Heart right ventricle (tissue), 16 donors: Measurements from ENCODE around the gene AEN. TPM values are rescaled to one million over a fixed set of nuclear protein-coding genes. Genes with fewer than 3 reads are reported as not detected.

Source experiments
- ATAC-seq, 8 donors: fragments of 200-7000 bp; cut with Tn5 transposase; one replicate each; pipeline ENCODE4 v1.9.1; 2020; ENCODE audit warnings: mild to moderate bottlenecking in 8 of 8, moderate library complexity in 8 of 8, moderate number of reproducible peaks in 1 of 8
- DNase-seq, 2 donors: peaks; one replicate each; pipeline ENCODE4 v3.0.0-alpha.2; 2020
- H3K27ac ChIP-seq, 10 donors: fragments of 200-600 bp; sonication (generic) in 2 of 10; one replicate each; pipeline versions ENCODE4 v1.5.0 to v1.8.0; 2020 to 2022; ENCODE audit warnings: mild to moderate bottlenecking in 3 of 10
- H3K27me3 ChIP-seq, 7 donors: fragments of 200-600 bp; one replicate each; pipeline ENCODE4 v1.8.0; 2021 to 2022; ENCODE audit warnings: mild to moderate bottlenecking in 2 of 7
- H3K36me3 ChIP-seq, 9 donors: fragments of 200-600 bp; sonication (generic) in 1 of 9; one replicate each; pipeline versions ENCODE4 v1.5.0 to v1.8.0; 2020 to 2022; ENCODE audit warnings: mild to moderate bottlenecking in 2 of 9
- H3K4me1 ChIP-seq, 9 donors: fragments of 200-600 bp; sonication (generic) in 1 of 9; one replicate each; pipeline versions ENCODE4 v1.5.0 to v1.8.0; 2020 to 2022; ENCODE audit warnings: mild to moderate bottlenecking in 4 of 9
- H3K4me3 ChIP-seq, 10 donors: fragments of 200-600 bp; sonication (generic) in 2 of 10; one replicate each; pipeline versions ENCODE4 v1.5.0 to v1.8.0; 2020 to 2022; ENCODE audit warnings: mild to moderate bottlenecking in 7 of 10, moderate library complexity in 2 of 10
- H3K9me3 ChIP-seq, 11 donors: fragments of 200-600 bp in 10 of 11; sonication (generic) in 2 of 11; one replicate each; pipeline versions ENCODE4 v1.5.0 to v1.8.0; 2013 to 2022; ENCODE audit warnings: mild to moderate bottlenecking in 2 of 11, control low read depth in 1 of 11, moderate library complexity in 1 of 11
- WGBS, 2 donors: extraction: QIAGEN DNeasy Blood & Tissue Kit; methylation state at CpG; one replicate each; pipeline ENCODE4 v1.1.7; 2013; ENCODE audit warnings: inconsistent platforms in 1 of 2; 5-methylcytosine and 5-hydroxymethylcytosine counted together
- intact Hi-C, 10 donors: fragments of 100-400 bp; cut with DNase I; formaldehyde crosslinking; loops; one replicate each; pipeline versions ENCODE4 v1.11.1 to v1.14.2; 2022
- long read RNA-seq, 3 donors: library from polyadenylated mRNA; unstranded; transcript quantifications; one replicate each; pipeline ENCODE4 v2.0.0, GENCODE V29; 2020 to 2021
- polyA plus RNA-seq, 2 donors: library from polyadenylated mRNA; stranded (reverse); fragments of 200-250 nt; gene quantifications; one replicate each; pipeline ENCODE4 v1.2.3, GENCODE V29; 2013
- total RNA-seq, 10 donors: library from RNA; stranded (reverse); fragmentation: NEBNext Ultra II Directional in 3 of 10; extraction: Animal tissue kit (Norgen Biotek cat#: 25700) in 3 of 10; gene quantifications; one replicate each; pipeline versions ENCODE4 v1.2.1 to v1.2.4, GENCODE V29; 2021 to 2023
- TF ChIP-seq, protein P1 (sequence below), 9 donors: fragments of 200-600 bp; sonication (generic) in 2 of 9; IDR thresholded peaks; one replicate each; pipeline versions ENCODE4 v1.5.0 to v1.8.0; 2021 to 2022; ENCODE audit warnings: antibody characterized with exemption in 9 of 9, mild to moderate bottlenecking in 5 of 9, moderate library complexity in 1 of 9
- donor health status: Arrhythmogenic right ventricular cardiomyopathy.
- donor health status: ischemic (EF 13 %, LVEDD 7.1; RV severe dilation, severe dysfunction).
- donor health status: healthy with polysubstance abuse.
- donor health status: DM: no; HTN: yes; CAD: no.
- donor health status: DM: no; HTN: no; CAD: no.
- donor health status: ischemic (EF 25% LVEDD 6.9; RV normal size, moderate dysfunction).
- donor health status: ischemic (EF 25% LVEDD 5.7; RV mildly dilated, moderate dysfunction).
- donor health status: healthy.
- donor health status: DM: yes; HTN: yes; CAD: no.
- donor health status: Ischemic cardiomyopathy.
- donor health status: ischemic (EF 35%, LVEDD 5.7; RV mildly dilated, moderate dysfunction).
- donor health status: nonischemic (EF 11% LVEDD 7.7; RV severe dilation, severe dysfunction).
- donor health status: DM: yes; HTN: yes; CAD: no.
- donor health status: PGD.
- donor health status: ischemic (EF 29% LVEDD 5.4; RV normal size, mild dysfunction).
- donor health status: nonischemic (EF 23%, LVEDD 6.1; RV moderate dilation, normal function).

The AEN gene, protein sequence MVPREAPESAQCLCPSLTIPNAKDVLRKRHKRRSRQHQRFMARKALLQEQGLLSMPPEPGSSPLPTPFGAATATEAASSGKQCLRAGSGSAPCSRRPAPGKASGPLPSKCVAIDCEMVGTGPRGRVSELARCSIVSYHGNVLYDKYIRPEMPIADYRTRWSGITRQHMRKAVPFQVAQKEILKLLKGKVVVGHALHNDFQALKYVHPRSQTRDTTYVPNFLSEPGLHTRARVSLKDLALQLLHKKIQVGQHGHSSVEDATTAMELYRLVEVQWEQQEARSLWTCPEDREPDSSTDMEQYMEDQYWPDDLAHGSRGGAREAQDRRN
- total RNA-seq = 1 to 10 TPM; 4.0 to 9.5 (median 5.6) TPM
- 10 to 100 TPM in 1 of 2 donors, 1 to 10 TPM in 1; 3.4 to 13.2 TPM for polyA plus RNA-seq
- long read RNA-seq, donor 1, full-length matches to known transcripts = 20 of 26 reads
- long read RNA-seq, donor 1, partial matches to known transcripts = 6 of 26 reads
- long read RNA-seq, donor 1, other reads (novel, unspliced or antisense) = 0 of 26 reads
- long read RNA-seq, donor 2, full-length matches to known transcripts = 13 of 18 reads
- long read RNA-seq, donor 2, partial matches to known transcripts = 3 of 18 reads
- long read RNA-seq, donor 2, other reads (novel, unspliced or antisense) = 2 of 18 reads
- long read RNA-seq, donor 3, full-length matches to known transcripts = 32 of 46 reads
- long read RNA-seq, donor 3, partial matches to known transcripts = 12 of 46 reads
- long read RNA-seq, donor 3, other reads (novel, unspliced or antisense) = 2 of 46 reads

DNA sequence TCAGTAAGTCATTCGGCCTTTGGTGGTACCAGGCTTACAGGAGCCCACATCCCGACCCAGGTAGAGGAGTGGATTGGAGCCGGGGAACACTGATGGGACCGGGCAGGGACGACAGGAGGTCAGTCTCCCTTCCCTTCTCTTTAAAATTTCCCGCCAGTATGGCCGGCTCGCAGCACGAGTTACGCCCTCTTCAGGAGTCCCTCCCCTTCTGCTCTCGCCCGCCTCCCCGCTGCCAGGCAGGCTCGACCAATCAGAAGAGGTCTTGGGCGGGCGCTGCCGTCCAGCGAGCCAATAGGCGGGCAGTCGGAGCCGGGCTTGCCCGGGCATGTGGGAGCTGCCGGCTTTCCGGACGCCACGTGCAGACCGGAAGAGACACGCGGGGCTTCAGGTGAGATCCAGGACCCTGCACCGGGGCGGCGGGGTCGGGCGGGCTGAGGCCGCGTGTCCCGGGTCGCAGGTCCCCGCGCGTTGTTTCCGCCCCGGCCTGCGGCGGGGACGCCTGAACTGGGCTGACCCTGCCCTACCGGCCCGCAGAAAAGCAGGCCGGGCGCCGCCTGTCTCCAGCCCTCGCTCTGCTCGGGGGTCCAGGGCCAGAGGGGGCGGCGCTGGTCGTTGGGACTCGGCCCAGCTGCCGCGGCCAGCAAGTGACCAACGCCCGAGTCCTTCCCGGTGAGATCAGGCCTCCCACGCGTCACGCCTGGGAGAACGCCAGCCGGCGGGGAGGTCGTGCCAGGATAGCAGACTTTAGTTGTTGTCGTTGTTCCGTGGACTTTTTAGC lies at the start of gene AEN:
Gene AEN (plus strand): TSS at position 346 of the 778 bp plus-strand sequence. CDS start 4,870 bp downstream, outside the sequence.
- H3K9me3 ChIP-seq = no peaks in the 10 kb centered on the region
- 1% methylated on average over 68 to 71 of the region's 71 CpGs for WGBS, 2 donors
- TF ChIP-seq, protein P1, sequence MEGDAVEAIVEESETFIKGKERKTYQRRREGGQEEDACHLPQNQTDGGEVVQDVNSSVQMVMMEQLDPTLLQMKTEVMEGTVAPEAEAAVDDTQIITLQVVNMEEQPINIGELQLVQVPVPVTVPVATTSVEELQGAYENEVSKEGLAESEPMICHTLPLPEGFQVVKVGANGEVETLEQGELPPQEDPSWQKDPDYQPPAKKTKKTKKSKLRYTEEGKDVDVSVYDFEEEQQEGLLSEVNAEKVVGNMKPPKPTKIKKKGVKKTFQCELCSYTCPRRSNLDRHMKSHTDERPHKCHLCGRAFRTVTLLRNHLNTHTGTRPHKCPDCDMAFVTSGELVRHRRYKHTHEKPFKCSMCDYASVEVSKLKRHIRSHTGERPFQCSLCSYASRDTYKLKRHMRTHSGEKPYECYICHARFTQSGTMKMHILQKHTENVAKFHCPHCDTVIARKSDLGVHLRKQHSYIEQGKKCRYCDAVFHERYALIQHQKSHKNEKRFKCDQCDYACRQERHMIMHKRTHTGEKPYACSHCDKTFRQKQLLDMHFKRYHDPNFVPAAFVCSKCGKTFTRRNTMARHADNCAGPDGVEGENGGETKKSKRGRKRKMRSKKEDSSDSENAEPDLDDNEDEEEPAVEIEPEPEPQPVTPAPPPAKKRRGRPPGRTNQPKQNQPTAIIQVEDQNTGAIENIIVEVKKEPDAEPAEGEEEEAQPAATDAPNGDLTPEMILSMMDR (IDR thresholded peaks at IDR 0.05) = peak in 5 of 9 donors; percentile 18 to 59 (median 31)
- H3K27me3 ChIP-seq = no peaks in the 10 kb centered on the region
- peaks cover 6 to 51% (median 36%) of the 10 kb centered on the region in 9 donors for H3K4me1 ChIP-seq
- H3K36me3 ChIP-seq = peaks cover 0 to 6% (median 0%) of the 10 kb centered on the region in 9 donors
- H3K4me3 ChIP-seq = peak within 1 kb of the TSS; percentile 52 to 96 (median 82)
- H3K27ac ChIP-seq = peak within 1 kb of the TSS; percentile 79 to 94 (median 92)
- intact Hi-C loops = loop anchor here in 5 of 10 donors (1.0 to 10.0 kb wide), 7 partner anchors 17 to 384 kb away; partner anchors contain the start of gene HAPLN3 (in 3 of the 5)
- ATAC-seq (peak; percentile 97 to 99 (median 99)), DNase-seq (peak; percentile 95 to 96)

DNA sequence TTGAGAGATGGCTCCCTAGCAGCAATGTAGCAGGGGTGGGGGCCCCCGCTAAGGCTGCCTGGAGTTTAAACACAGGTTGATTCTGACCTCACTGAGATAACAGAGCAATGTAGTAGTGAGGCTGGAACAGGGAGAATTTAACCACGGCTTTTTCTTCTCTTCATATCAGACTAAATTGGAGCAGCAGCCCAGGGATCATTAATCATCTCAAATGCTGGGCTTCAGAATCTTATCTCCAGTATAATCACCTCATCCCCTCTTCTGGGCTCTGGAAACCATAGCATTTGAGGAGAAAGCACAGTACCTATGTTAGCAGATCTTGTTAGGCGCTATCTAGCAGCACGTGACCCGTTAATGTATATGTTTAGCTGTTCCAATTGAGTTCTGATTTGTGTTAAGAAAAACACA lies 49.3 kb upstream of the AEN start:
- ATAC-seq = peak in 5 of 8 donors; percentile 12 to 60 (median 43)
- peaks cover 0 to 26% (median 11%) of the 10 kb centered on the region in 9 donors for H3K4me1 ChIP-seq
- no peaks in the 10 kb centered on the region for H3K36me3 ChIP-seq
- TF ChIP-seq, protein P1 (IDR thresholded peaks at IDR 0.05) = no peak
- DNase-seq = no peak
- intact Hi-C loops = no loop called here
- 46 to 50% methylated on average over 5 of the region's 5 CpGs for WGBS, 2 donors
- H3K27me3 ChIP-seq = no peaks in the 10 kb centered on the region
- H3K4me3 ChIP-seq = no peak overlapping the region
- H3K9me3 ChIP-seq = no peaks in the 10 kb centered on the region
- peak overlapping the region; percentile 40 to 91 (median 82) for H3K27ac ChIP-seq

DNA sequence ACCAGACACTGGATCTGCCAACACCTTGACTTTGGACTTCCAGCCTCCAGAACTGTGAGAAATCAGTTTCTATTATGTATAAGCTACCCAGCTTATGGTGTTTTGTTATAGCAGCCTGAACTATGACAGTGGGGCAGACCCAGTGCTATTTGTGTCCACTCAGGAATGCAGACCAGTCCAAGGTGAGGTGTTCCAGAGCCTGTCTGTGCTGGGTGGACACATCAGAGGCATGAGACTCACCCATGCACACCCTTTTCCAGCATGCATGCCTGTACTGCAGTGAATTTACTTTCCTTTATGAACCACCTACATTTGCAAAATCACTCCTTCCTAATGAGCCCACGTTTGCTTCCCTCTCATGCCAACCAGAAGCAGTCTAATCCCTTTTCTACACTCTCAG lies 47.1 kb upstream of the AEN start:
- Histone ChIP-seq H3K4me3 (no peak overlapping the region), H3K4me1 (peaks cover 0 to 26% (median 11%) of the 10 kb centered on the region in 9 donors), H3K9me3 (no peaks in the 10 kb centered on the region), H3K36me3 (no peaks in the 10 kb centered on the region), H3K27me3 (no peaks in the 10 kb centered on the region), H3K27ac (peak overlapping the region in 6 of 10 donors; percentile 7 to 60 (median 36))
- 43% methylated on average over 1 of the region's 1 CpG for WGBS, 2 donors
- TF ChIP-seq, protein P1 (IDR thresholded peaks at IDR 0.05) = no peak
- DNase-seq = no peak
- ATAC-seq = peak in 3 of 8 donors; percentile 38 to 54 (median 45)
- intact Hi-C loops = no loop called here
